HTR-8/SVneo (cell line): ENCODE results near the gene NRAS.
"Not testable (repeated sequence)": the region's sequence is repeated elsewhere in the genome, so short reads cannot be mapped to it uniquely, and the experiment has no call there.

Experiments
- DNase-seq: peaks from one replicate; pipeline ENCODE4 v3.0.0; 2011; ENCODE audit warnings: low spot score, mixed read lengths; ENCODE audit not compliant: insufficient read length
- FAIRE-seq: peaks from 2 replicates; lab custom pipeline; 2011; peaks lifted over from hg19 to GRCh38; lab: Jason Lieb, UNC

Gene NRAS

GRCh38 chr1:114716304-114717170 is at the start of gene NRAS:
NRAS (minus strand) TSS chr1:114716771; CDS start chr1:114716160, 611 bp downstream.
- DNase-seq (peak; percentile 64), FAIRE-seq (no peak)

GRCh38 chr1:114764689-114765088 is 48.1 kb upstream of the NRAS start:
- FAIRE-seq (no peak), DNase-seq (no peak)

- FAIRE-seq (no peak), DNase-seq (no peak)
These were observed 41.8 kb upstream of the NRAS start for GRCh38 chr1:114758256-114758832.

- FAIRE-seq (peak; percentile 91), DNase-seq (peak; percentile 83)
These were observed 41.1 kb upstream of the NRAS start, which contains the start of gene CSDE1 for GRCh38 chr1:114757455-114758255. CSDE1 (minus strand) TSS chr1:114757984; CDS start chr1:114739890, 18,094 bp downstream.

- DNase-seq: no peak
- FAIRE-seq: no peak
These were observed 40.4 kb upstream of the NRAS start for GRCh38 chr1:114756949-114757454.

GRCh38 chr1:114756009-114756892 is 39.7 kb upstream of the NRAS start:
- FAIRE-seq: no peak
- DNase-seq: no peak

GRCh38 chr1:114755006-114755931 is 38.7 kb upstream of the NRAS start:
- FAIRE-seq: no peak

GRCh38 chr1:114753702-114754101 is 37.1 kb upstream of the NRAS start:
- FAIRE-seq, DNase-seq: not testable (repeated sequence)

More at GRCh38 chr1:114755006-114755931, 38.7 kb upstream of the NRAS start:
- DNase-seq: no peak

GRCh38 chr1:114753143-114753542 is 36.6 kb upstream of the NRAS start:
- FAIRE-seq (no peak), DNase-seq (no peak)

GRCh38 chr1:114750780-114751179 is 34.2 kb upstream of the NRAS start:
- DNase-seq: no peak
- FAIRE-seq: no peak

- FAIRE-seq (no peak), DNase-seq (no peak)
These were observed 33.3 kb upstream of the NRAS start for GRCh38 chr1:114749835-114750234.

- FAIRE-seq: no peak
These were observed 30.0 kb upstream of the NRAS start for GRCh38 chr1:114746450-114747121.

GRCh38 chr1:114745291-114745690 is 28.7 kb upstream of the NRAS start:
- no peak for FAIRE-seq
- no peak for DNase-seq

More at GRCh38 chr1:114746450-114747121, 30.0 kb upstream of the NRAS start:
- no peak for DNase-seq

- FAIRE-seq: no peak
These were observed 25.6 kb upstream of the NRAS start for GRCh38 chr1:114741963-114742746.

GRCh38 chr1:114740331-114740730 is 23.8 kb upstream of the NRAS start:
- FAIRE-seq (no peak), DNase-seq (no peak)

More at GRCh38 chr1:114741963-114742746, 25.6 kb upstream of the NRAS start:
- DNase-seq: no peak

GRCh38 chr1:114737314-114737849 is 20.8 kb upstream of the NRAS start:
- FAIRE-seq: no peak
- DNase-seq: no peak

GRCh38 chr1:114735479-114735878 is 18.9 kb upstream of the NRAS start:
- DNase-seq: no peak
- FAIRE-seq: no peak
